Renal cortex interstitium (tissue), 11 donors: ENCODE data around the gene IGFBPL1. TPM values are rescaled to one million over a fixed set of nuclear protein-coding genes. Genes with fewer than 3 reads are reported as not detected.
"Not testable (repeated sequence)": the region's sequence is repeated elsewhere in the genome, so short reads cannot be mapped to it uniquely, and the experiment has no call there.

Experiments used
- DNase-seq, 11 donors: peaks; one replicate each; pipeline ENCODE4 v3.0.0-alpha.2; 2013; ENCODE audit warnings: low read depth in 9 of 11, low spot score in 4 of 11; ENCODE audit errors: extremely low read depth in 1 of 11
- polyA plus RNA-seq, 3 donors: library from polyadenylated mRNA; unstranded; fragments of 120-200 nt; gene quantifications; one replicate each; pipeline ENCODE4 v1.2.1, GENCODE V29; 2013; ENCODE audit not compliant: insufficient read length in 3 of 3

Gene IGFBPL1
- polyA plus RNA-seq, 3 donors: 1.4 to 2.0 (median 1.8) TPM

- DNase-seq: no peak
These were observed 36.5 kb downstream of the IGFBPL1 start for GRCh38 chr9:38387751-38388150.

DNA sequence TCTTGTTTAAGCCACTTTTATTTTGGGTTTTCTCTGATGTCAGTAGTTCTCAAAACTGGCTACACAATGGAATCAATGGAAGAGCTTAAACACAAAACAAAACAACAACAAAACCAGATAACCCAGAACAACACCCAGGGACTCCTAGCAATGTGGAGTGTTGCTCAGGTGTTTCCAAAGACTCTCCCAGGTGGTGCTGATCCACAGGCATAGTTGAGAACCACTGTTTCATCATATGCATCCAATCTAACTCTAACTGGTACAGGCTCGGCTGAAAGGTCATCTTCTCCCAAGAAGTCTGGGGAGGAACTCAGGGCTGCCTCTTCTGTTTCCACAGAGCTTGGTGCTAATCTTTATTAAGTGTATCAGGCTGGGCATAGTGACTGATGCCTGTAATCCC is 37.2 kb downstream of the IGFBPL1 start:
- no peak for DNase-seq

DNA sequence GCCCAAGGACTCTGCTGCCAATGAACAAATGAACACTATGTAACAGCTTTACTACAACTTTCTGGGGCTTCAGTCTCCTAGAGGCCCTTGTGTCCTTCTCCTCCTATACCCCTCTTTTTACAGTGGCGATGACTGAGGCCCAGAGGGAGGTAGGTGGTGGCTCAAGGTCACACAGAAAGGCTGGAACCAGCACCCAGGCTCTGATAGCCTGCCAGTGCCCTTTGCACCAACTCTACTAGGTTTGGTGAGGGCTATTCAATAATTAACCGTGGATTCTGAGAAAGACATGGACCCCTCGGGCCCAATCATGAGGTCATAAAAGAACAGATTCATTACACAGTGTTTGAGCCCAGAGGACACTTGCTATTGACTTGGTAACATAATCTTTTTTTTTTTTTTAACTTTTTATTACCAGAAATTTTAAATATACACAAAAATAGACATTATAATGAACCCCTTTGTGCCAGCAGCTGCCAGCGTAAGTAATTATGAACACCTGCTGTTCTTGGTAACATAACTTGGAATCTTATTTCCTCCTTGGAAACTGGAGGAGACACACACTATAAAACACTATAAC is 37.8 kb downstream of the IGFBPL1 start:
- DNase-seq: peak in 1 of 11 donors; percentile 38

DNA sequence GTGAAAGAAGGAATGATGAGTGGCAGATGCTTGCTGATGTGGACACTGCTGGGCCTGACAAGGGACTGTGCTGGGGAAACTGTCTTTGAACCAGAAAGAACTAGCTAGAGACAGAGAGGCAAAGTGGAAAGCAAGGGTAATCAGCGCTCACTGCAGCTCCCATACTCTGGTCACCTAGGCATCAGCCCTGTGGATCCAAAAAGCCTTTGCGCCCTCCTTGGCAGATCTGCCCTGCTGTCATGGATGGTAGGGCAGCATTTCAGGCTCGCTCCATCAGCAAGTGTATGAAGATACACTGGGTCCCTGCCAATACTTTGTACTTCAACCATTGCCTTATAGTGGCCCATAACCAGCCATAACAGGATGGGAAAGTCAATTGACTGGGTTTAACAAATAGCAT is 38.4 kb downstream of the IGFBPL1 start:
- DNase-seq: no peak

DNA sequence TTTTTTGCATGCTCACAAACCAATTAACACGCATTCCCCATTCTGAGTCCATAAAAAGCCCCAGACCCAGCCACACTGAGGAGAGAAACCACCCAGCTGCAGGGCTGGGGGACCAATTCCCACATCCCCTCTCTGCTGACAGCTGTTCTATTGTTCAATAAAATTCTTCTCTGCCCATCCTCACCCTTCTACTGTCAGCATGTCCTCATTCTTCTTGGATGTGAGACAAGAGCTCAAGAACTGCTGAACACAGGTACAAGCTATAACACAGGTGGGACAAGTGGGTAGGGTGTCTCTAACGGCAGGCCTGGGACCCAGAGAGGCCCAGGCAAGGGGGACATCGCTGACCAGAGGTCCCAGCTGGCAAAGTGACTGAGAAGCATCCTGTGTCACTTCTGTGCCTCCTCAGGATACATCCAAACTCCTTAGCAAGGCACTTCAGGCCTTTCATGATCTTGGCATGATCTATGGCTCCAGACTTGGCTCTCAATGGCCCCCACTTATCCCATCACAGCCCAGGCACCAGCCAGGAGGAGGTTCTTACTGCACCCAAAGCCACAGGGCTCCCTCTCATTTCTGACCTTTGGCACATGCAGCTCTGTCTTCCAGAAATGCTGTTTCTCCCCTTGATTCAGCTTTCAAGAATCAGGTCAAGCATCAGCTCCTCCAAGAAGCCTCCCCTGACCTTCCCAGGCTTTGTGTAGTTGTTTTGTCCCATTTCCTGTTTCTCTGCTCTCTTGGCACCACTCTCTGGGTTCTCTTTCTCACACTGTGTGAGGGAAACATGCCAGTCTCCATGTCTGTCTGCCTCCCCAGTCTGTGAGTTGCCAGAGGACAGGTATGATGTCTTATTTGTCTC is 39.0 kb downstream of the IGFBPL1 start:
- DNase-seq: no peak

- DNase-seq: no peak
These were observed 42.1 kb downstream of the IGFBPL1 start for GRCh38 chr9:38382141-38382540.

DNA sequence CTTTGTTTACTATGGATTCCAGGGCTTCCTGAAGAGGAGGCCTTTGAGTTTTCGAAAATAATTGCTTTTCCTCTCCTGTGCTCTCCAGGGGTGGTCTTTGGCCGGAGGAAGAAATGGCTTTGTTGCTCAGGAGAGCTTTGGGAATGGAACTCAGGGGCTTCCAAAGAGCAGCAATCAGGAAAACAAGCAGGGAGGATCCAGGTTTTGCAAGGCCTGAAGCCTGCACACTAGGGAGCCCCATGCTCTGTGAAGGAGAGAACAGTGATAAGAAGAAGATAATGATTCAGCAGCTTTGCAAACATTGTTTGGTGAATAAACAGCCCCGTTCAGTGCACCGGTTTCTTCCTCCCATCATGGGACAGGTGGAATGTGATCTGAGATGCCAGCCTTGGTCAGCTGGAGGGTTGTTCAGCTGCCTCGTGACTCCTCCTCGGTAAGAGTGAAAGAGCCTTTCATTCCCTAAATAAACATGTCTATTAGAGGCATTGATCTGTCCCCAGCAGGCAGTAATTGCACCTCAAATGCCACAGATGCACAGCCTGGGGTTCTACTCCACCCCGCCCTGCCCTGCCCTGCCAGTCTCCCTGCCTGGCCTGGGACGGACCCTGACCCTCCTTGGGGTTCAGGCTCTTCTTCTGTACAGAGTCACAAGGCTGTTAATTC is 43.3 kb downstream of the IGFBPL1 start:
- peak in 2 of 11 donors; percentile 34 to 39 for DNase-seq

DNA sequence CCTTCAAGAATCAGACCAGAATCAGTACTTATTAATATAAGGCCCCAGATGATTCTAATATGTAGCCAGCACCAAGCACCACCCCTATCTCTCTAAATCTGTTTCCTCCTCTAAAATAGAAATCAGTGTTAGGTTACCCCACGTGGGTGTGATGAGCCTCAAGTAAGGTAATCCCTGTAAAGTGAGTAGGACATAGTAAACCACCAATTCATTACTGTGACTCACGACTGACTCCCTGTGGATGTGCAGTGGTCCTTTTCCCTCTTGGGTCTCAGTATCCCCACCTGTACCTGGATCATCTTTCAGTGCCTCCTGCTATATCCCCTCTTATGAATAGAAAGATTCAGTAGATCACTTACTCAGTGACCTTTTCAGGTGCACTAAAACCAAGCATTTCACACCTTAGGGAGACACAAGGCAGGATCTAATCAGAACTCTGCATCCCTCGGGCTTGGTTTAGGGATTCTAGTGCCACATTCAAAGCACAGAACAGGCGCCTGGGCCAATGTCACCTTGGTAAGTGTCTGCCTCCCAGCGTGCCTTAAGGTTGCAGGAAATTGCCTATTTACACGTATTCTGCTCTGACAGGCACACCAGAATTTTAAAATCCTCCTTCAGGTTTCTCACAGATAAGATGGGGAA is 43.9 kb downstream of the IGFBPL1 start:
- no peak for DNase-seq

- DNase-seq: not testable (repeated sequence)
These were observed 46.7 kb downstream of the IGFBPL1 start for GRCh38 chr9:38377336-38378083.

- peak in 2 of 11 donors; percentile 30 to 40 for DNase-seq
These were observed 48.1 kb downstream of the IGFBPL1 start for GRCh38 chr9:38376021-38376670.

DNA sequence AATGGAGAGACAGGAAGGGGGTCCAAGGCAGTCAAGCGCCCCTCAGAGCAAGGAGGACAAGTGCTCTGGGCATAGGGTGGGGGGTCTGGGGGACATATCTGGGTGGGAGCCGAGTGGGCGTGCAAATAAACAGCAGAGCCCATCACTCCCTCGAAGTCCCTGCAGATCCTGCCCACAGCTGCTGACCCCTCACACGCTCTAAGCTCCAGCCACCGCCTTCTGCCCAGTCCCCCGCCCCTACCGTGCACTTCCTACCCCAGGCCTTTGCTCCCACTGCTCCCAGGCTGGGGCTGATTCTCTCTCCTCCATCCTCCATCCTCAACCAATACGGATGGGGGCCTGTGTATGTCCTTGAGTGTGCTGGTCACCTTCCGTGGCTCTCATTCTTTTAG is 48.7 kb downstream of the IGFBPL1 start:
- no peak for DNase-seq

DNA sequence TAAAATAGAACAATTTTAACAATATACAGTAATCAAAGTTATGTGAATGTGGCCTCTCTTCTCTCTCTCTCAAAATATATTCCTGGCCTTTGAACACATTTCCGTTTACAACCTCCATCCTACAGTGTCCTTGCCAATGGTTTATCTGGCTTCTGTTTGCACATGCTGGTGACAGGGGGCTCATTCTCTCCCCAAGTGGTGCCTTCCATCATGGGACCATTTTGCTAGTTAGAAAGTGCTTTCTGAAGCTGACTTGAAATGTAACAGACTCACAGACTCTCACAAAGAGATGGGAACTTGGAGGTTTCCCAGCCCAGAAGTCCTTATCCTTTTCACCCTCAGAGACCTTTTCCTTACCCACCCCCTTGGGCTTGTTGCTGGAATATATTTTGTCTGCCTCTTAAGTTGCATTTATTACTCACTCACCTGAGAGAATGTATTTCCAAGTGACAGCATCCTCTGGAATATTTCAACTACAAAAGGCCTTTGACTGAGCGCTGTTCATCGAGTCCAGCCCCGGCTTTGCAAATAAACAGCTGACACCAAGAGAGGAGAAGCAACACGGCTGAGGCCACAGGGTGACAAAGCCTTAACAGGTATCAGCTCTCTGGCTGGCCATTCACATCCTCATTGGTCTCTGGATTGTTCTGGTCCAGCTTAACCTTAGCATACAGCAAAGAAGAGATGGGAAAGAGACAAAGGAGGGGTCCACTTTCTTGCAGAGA is 49.2 kb downstream of the IGFBPL1 start:
- DNase-seq: no peak

DNA sequence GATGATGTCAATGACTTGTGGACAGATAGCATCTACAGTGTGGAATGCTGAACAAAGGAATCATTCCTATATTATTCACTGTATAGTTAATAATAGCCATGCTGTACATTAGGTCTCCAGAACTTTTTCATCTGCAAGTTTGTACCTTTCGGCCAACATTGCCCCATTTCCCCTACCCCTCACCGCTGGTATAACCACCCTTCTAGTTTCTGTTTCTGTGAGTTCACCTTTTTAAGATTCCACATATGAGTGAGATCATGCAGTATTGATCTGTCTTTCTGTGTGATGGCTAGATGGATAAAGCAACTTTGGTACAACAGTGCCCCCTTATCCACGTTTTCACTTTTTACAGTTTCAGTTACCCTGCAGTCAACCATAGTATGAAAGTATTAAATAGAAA is 50.6 kb downstream of the IGFBPL1 start:
- no peak for DNase-seq

GRCh38 chr9:38372762-38373619 is 51.3 kb downstream of the IGFBPL1 start:
- DNase-seq: no peak

- peak in 2 of 11 donors; percentile 37 to 41 for DNase-seq
These were observed 52.8 kb downstream of the IGFBPL1 start for GRCh38 chr9:38371495-38371894.

- no peak for DNase-seq
These were observed 54.1 kb downstream of the IGFBPL1 start for GRCh38 chr9:38370176-38370575.

DNA sequence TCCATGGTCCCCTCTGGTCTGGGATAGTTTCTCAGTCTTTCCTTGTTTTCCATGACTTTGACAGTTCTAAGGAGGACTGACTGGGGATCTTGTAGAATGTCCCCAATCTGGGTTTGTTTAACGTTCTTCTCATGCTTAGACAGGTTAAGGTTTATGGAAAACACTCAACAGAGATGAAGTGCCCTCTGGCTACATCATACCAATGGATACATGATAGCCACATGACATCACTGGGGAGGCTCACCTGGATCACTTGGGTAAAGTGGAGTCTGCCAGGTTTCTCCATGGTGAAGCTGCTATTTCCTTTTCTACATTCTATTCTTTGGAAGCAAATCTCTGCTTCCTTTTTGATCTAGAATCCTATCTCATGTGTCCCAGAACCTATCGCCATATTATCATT is 55.5 kb downstream of the IGFBPL1 start:
- DNase-seq: no peak
